ENCODE measurements around the gene PEX14.

PEX14 gene

DNA sequence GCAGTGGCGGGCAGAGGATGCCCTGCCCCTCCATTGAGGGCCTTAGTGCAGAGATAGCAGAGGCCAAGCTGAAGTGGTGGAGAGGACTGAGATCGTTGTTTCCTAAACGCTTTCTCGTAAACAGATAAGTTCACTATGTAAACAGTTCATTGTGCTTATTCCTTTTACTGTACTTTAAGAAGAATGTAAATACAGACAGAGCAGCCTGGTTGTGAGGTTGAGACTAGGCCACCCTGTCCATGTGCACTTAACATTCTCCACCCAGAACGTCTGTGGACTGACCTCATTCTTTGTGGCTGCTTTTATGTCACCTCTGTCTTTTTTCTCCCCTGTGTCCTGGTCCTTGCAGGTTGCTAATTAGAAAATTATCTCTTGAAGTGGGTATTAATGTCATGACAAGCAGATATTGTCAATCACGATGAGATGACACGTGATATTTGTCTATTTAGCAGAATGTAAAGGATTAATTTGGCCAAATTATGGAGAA is 36.0 kb upstream of the PEX14 start:
- no peak for DNase-seq (ENCODE audit: low read depth)
- no peak overlapping the region for H3K4me3 ChIP-seq (ENCODE audit: low read depth, low read length)
- TF ChIP-seq MAX (IDR thresholded peaks at IDR 0.05; ENCODE audit: low read depth, low read length) (no peak), POLR2A (IDR thresholded peaks at IDR 0.05; ENCODE audit: extremely low read depth, insufficient read length) (no peak)

GRCh38 chr1:10440305-10440704 is 34.4 kb upstream of the PEX14 start:
- TF ChIP-seq MAX (IDR thresholded peaks at IDR 0.05; ENCODE audit: low read depth, low read length) (no peak), POLR2A (IDR thresholded peaks at IDR 0.05; ENCODE audit: extremely low read depth, insufficient read length) (no peak), MYC (IDR thresholded peaks at IDR 0.05; ENCODE audit: low read depth, low read length) (no peak)
- TF ChIP-seq, protein P1, sequence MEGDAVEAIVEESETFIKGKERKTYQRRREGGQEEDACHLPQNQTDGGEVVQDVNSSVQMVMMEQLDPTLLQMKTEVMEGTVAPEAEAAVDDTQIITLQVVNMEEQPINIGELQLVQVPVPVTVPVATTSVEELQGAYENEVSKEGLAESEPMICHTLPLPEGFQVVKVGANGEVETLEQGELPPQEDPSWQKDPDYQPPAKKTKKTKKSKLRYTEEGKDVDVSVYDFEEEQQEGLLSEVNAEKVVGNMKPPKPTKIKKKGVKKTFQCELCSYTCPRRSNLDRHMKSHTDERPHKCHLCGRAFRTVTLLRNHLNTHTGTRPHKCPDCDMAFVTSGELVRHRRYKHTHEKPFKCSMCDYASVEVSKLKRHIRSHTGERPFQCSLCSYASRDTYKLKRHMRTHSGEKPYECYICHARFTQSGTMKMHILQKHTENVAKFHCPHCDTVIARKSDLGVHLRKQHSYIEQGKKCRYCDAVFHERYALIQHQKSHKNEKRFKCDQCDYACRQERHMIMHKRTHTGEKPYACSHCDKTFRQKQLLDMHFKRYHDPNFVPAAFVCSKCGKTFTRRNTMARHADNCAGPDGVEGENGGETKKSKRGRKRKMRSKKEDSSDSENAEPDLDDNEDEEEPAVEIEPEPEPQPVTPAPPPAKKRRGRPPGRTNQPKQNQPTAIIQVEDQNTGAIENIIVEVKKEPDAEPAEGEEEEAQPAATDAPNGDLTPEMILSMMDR (IDR thresholded peaks at IDR 0.05; ENCODE audit: low read depth, low read length), result no peak
- DNase-seq (ENCODE audit: low read depth), result no peak
- no peak overlapping the region for H3K4me3 ChIP-seq (ENCODE audit: low read depth, low read length)

DNA sequence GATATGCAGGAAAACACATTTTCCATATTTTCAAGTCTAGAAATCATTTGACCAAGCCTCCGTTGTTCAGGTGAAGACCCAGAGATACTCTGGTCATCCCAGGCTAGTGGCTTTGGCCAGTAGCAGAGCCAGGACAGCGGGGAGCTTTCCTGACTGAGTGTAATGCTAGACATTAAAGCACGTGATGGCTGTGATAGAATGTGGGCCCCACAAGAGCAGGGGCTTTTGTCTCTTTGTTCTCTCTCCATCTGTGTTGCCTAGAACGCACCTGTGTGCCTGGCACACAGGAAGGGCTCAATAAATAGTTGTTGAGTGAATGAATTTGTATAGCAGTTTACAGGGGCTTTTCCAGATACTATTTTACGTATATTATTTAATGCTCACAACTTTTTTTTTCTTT is 34.0 kb upstream of the PEX14 start:
- no peak for DNase-seq (ENCODE audit: low read depth)
- H3K4me3 ChIP-seq (ENCODE audit: low read depth, low read length), result no peak overlapping the region
- no peak for TF ChIP-seq POLR2A (IDR thresholded peaks at IDR 0.05; ENCODE audit: extremely low read depth, insufficient read length)

- no peak for TF ChIP-seq MYC (IDR thresholded peaks at IDR 0.05; ENCODE audit: low read depth, low read length)
- no peak for TF ChIP-seq POLR2A (IDR thresholded peaks at IDR 0.05; ENCODE audit: extremely low read depth, insufficient read length)
- no peak for TF ChIP-seq MAX (IDR thresholded peaks at IDR 0.05; ENCODE audit: low read depth, low read length)
- TF ChIP-seq, protein P1 (IDR thresholded peaks at IDR 0.05; ENCODE audit: low read depth, low read length), result no peak
Measured at GRCh38 chr1:10444248-10444647, 30.5 kb upstream of the PEX14 start.

DNA sequence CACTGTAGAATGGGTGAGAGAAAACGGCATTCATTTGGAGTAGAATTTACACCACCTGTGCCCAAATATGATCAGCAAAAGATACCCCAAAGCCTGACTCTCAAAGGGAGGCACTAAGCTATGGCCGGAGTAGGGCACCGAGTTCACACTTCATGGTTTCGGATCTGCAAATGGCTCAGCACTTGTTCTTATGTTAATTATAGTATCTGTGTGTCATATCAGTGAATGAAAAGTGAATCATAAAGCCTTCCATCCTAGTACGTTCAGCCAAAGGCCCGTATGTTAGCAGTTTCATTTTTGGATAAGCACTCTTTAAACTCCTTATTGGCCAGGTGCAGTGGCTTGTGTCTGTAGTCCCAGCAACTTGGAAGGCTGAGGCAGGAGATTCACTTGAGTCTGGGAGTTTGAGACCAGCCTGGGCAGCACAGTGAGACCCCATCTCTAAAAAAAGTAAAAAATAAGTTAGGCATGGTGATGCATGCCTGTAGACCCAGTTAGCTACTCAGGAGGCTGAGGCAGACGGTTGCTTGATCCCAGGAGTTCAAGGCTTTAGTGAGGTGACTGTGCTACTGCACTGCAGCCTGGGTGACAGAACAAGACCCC is 29.9 kb upstream of the PEX14 start:
- H3K4me3 ChIP-seq (ENCODE audit: low read depth, low read length), result no peak overlapping the region
- DNase-seq (ENCODE audit: low read depth), result no peak
- TF ChIP-seq POLR2A (IDR thresholded peaks at IDR 0.05; ENCODE audit: extremely low read depth, insufficient read length) (no peak), MYC (IDR thresholded peaks at IDR 0.05; ENCODE audit: low read depth, low read length) (no peak), MAX (IDR thresholded peaks at IDR 0.05; ENCODE audit: low read depth, low read length) (no peak)
- TF ChIP-seq, protein P1 (IDR thresholded peaks at IDR 0.05; ENCODE audit: low read depth, low read length), result no peak

More at GRCh38 chr1:10444248-10444647, 30.5 kb upstream of the PEX14 start:
- H3K4me3 ChIP-seq (ENCODE audit: low read depth, low read length), result no peak overlapping the region
- no peak for DNase-seq (ENCODE audit: low read depth)

DNA sequence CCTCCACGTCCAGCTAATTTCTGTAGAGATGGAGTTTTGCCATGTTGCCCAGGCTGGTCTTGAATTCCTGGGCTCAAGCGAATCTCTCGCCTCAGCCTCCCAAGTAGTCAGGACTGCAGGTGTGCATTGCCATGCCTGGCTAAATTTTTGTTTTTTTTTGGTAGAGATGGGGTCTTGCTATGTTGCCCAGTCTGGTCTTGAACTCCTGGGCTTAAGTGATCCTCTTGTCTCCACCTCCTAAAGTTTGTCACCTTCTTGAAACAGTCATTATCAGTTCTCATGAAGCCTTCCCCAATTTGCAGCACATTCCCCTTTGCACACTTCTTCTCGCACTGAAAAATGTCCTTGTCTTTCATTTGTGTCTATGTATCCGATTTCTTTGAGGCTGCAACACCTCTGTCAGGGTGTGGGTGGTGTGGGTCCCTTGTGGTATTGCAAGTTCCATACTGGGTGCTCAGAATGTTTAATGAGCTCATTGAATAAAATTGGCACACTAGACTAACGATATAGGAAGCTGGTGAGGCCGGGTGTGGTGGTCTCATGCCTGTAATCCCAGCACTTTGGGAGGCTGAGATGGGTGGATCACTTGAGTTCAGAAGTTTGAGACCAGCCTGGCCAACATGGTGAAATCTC is 27.8 kb upstream of the PEX14 start:
- DNase-seq (ENCODE audit: low read depth), result no peak
- TF ChIP-seq MYC (IDR thresholded peaks at IDR 0.05; ENCODE audit: low read depth, low read length), result no peak
- TF ChIP-seq, protein P1 (IDR thresholded peaks at IDR 0.05; ENCODE audit: low read depth, low read length), result no peak
- TF ChIP-seq POLR2A (IDR thresholded peaks at IDR 0.05; ENCODE audit: extremely low read depth, insufficient read length), result no peak
- no peak for TF ChIP-seq MAX (IDR thresholded peaks at IDR 0.05; ENCODE audit: low read depth, low read length)
- no peak overlapping the region for H3K4me3 ChIP-seq (ENCODE audit: low read depth, low read length)
